Heart left ventricle (tissue), 13 donors: Measurements from ENCODE around the gene MICAL2.

Experiments used
- CTCF ChIP-seq, 12 donors: fragments of 200-600 bp; sonication (generic) in 4 of 12; IDR thresholded peaks; one replicate each; pipeline versions ENCODE4 v1.5.0 to v1.8.0; 2018 to 2022; ENCODE audit warnings: antibody characterized with exemption in 12 of 12, mild to moderate bottlenecking in 5 of 12
- POLR2A ChIP-seq, 2 donors: fragments of 450-650 bp; IDR thresholded peaks; one replicate each; pipeline ENCODE4 v1.6.1; 2017; ENCODE audit warnings: antibody characterized with exemption in 2 of 2, mild to moderate bottlenecking in 2 of 2, moderate library complexity in 2 of 2
- donor health status: ischemic (EF 13 %, LVEDD 7.1; RV severe dilation, severe dysfunction).
- donor health status: DM: no; HTN: yes; CAD: no.
- donor health status: DM: no; HTN: no; CAD: no.
- donor health status: ischemic (EF 25% LVEDD 6.9; RV normal size, moderate dysfunction).
- donor health status: ischemic (EF 25% LVEDD 5.7; RV mildly dilated, moderate dysfunction).
- donor health status: ischemic (EF 35%, LVEDD 5.7; RV mildly dilated, moderate dysfunction).
- donor health status: nonischemic (EF 11% LVEDD 7.7; RV severe dilation, severe dysfunction).
- donor health status: DM: yes; HTN: yes; CAD: no.
- donor health status: PGD.
- donor health status: ischemic (EF 29% LVEDD 5.4; RV normal size, mild dysfunction).
- donor health status: nonischemic (EF 23%, LVEDD 6.1; RV moderate dilation, normal function).

DNA sequence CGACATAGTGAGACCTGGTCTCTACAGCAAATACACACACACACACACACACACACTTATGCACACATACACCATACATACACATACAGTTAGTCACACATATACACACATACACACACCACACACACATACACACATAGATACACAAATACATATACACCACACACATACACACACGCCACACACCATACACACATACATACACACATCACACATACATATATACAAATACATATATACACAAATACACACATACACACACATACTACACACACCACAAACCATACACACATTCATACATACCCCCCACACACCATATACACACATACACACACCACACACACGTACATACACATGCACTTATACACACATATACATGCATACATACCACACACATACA lies 57.7 kb downstream of the MICAL2 start:
- TF ChIP-seq CTCF (IDR thresholded peaks at IDR 0.05): no peak
- no peak for TF ChIP-seq POLR2A (IDR thresholded peaks at IDR 0.05)
